Parathyroid adenoma (tissue), 2 donors: Measurements from ENCODE around the gene UEVLD.
A peak's percentile ranks its signal among the peaks of the same experiment; 100 is the strongest.

Experiments
- H2AFZ ChIP-seq: fragments of 300-600 bp; sonication (generic); one replicate; pipeline ENCODE4 v1.7.0; 2017; ENCODE audit warnings: antibody characterized with exemption, mild to moderate bottlenecking
- H3K27ac ChIP-seq: fragments of 300-600 bp; sonication (generic); one replicate; pipeline ENCODE4 v1.7.0; 2017
- H3K27me3 ChIP-seq: fragments of 300-600 bp; sonication (generic); one replicate; pipeline ENCODE4 v1.7.0; 2017; ENCODE audit warnings: low read length; ENCODE audit not compliant: control insufficient read depth, insufficient read depth
- H3K36me3 ChIP-seq: fragments of 300-600 bp; sonication (generic); one replicate; pipeline ENCODE4 v1.7.0; 2017; ENCODE audit warnings: low read length; ENCODE audit not compliant: control insufficient read depth, insufficient read depth
- H3K4me1 ChIP-seq: fragments of 300-600 bp; sonication (generic); one replicate; pipeline ENCODE4 v1.7.0; 2017; ENCODE audit warnings: control low read depth
- H3K4me2 ChIP-seq: fragments of 300-600 bp; sonication (generic); one replicate; pipeline ENCODE4 v1.7.0; 2017; ENCODE audit warnings: low read length
- H3K4me3 ChIP-seq: fragments of 300-600 bp; sonication (generic); one replicate; pipeline ENCODE4 v1.7.0; 2017; ENCODE audit warnings: low read depth, low read length
- H3K79me2 ChIP-seq: fragments of 300-600 bp; sonication (generic); one replicate; pipeline ENCODE4 v1.7.0; 2017; ENCODE audit warnings: control low read depth
- H3K9ac ChIP-seq: fragments of 300-600 bp; sonication (generic); one replicate; pipeline ENCODE4 v1.7.0; 2017; ENCODE audit warnings: mild to moderate bottlenecking
- H3K9me3 ChIP-seq: fragments of 300-600 bp; sonication (generic); one replicate; pipeline ENCODE4 v1.7.0; 2017; ENCODE audit warnings: low read length; ENCODE audit not compliant: control insufficient read depth
- TF ChIP-seq, protein P1 (sequence below): fragments of 300-600 bp; sonication (generic); IDR thresholded peaks from one replicate; pipeline ENCODE4 v1.7.0; 2017; ENCODE audit warnings: antibody characterized with exemption, mild to moderate bottlenecking
- donor health status: primary hyperparathyroidism.

Gene UEVLD

DNA sequence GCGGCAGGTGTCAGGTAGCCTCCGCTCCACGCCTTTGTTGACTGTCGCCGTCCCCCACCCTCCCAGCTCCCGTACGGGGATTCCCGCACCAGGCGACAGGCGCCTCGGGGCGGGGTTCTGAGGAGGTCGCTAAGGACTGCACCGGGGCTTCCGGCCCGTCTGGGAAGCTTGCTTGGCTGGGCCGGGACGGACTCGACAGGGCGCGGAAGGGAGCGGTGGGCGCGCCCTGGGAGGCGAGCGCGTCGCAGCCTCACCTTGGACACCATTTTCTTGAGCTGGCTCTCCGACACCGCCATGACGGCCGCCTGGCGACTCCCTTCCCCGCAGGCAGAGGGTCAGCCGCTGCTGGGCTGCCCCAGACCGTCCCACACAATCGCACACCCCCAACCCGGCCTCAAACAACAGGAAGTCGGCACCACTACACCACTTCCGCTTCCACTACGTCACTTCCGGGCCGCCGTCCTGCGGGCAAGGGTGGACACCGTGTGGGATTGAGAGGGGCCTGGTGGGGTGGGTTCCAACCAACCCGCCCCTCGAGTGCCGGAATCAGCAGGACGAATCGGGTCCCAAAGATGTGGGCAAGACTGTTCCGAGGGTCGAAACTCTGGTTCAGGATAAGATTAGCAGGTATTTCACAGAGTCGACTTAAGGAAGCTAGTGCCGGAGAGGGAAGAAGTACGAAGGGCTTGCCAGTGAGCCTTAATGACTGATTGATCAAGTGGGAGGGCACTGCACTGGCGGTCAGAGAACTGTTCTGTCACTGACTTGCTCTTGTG, 61.8 kb downstream of the UEVLD start, which contains the start of gene TSG101:
TSG101 (minus strand) TSS at position 422 of the 776 bp plus-strand sequence; CDS start at position 296, 126 bp downstream.
- H3K79me2 ChIP-seq, result peaks cover 18% of the 10 kb centered on the region
- H3K27me3 ChIP-seq, result no peaks in the 10 kb centered on the region
- H3K4me1 ChIP-seq, result no peaks in the 10 kb centered on the region
- TF ChIP-seq, protein P1, sequence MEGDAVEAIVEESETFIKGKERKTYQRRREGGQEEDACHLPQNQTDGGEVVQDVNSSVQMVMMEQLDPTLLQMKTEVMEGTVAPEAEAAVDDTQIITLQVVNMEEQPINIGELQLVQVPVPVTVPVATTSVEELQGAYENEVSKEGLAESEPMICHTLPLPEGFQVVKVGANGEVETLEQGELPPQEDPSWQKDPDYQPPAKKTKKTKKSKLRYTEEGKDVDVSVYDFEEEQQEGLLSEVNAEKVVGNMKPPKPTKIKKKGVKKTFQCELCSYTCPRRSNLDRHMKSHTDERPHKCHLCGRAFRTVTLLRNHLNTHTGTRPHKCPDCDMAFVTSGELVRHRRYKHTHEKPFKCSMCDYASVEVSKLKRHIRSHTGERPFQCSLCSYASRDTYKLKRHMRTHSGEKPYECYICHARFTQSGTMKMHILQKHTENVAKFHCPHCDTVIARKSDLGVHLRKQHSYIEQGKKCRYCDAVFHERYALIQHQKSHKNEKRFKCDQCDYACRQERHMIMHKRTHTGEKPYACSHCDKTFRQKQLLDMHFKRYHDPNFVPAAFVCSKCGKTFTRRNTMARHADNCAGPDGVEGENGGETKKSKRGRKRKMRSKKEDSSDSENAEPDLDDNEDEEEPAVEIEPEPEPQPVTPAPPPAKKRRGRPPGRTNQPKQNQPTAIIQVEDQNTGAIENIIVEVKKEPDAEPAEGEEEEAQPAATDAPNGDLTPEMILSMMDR, result no peak
- H3K9ac ChIP-seq, result peak within 1 kb of the TSS; percentile 76
- H2AFZ ChIP-seq, result peak within 1 kb of the TSS; percentile 94
- no peaks in the 10 kb centered on the region for H3K9me3 ChIP-seq
- peak within 1 kb of the TSS; percentile 81 for H3K4me2 ChIP-seq
- peak within 1 kb of the TSS; percentile 94 for H3K27ac ChIP-seq
- peak within 1 kb of the TSS; percentile 89 for H3K4me3 ChIP-seq
- no peaks in the 10 kb centered on the region for H3K36me3 ChIP-seq

DNA sequence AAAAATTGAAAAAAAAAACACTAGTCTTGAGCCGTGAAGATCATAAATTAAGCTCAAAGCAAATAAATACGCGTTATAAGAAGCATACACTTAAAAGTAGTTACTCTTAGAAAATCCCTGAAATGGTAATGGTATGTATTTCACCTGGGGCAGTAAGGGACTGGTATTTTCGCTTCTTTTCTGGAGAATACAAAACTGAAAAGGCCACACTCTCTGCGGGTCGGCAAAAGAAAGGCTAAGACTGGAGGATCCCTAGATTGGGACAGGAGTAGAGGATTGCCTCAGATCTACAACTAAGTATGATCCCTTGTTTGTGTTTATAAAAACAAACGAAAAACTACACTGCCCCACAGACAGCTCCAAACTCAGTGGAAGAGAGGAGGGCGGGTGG, 62.4 kb downstream of the UEVLD start:
- Histone ChIP-seq H3K27ac (peak overlapping the region; percentile 94), H3K27me3 (no peaks in the 10 kb centered on the region), H2AFZ (peak overlapping the region; percentile 94), H3K79me2 (peaks cover 18% of the 10 kb centered on the region), H3K4me3 (peak overlapping the region; percentile 89), H3K4me1 (no peaks in the 10 kb centered on the region), H3K4me2 (peak overlapping the region; percentile 81), H3K9ac (peak overlapping the region; percentile 76), H3K9me3 (no peaks in the 10 kb centered on the region), H3K36me3 (no peaks in the 10 kb centered on the region)
- TF ChIP-seq, protein P1, result no peak

DNA sequence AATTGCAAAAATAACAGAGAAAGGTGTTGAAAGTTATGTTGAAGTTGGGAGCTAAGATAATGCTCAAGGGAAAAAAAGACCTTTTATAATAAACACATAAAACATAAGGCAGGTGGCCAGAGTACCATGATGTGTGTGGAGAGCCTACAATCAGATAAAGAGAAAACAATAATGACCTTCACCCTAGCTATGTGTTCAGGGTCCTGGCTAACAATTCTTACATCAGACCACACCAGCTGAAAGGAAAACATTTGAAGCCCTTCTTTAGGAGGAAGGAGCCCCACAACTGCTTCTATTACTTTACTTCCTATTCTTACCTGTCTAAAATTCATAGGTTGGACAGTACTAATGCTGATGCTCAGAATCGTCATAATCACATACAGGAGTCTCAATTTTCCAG, 64.3 kb downstream of the UEVLD start:
- Histone ChIP-seq H3K4me1 (no peaks in the 10 kb centered on the region), H3K36me3 (no peaks in the 10 kb centered on the region), H3K4me2 (no peak overlapping the region), H3K9ac (no peak overlapping the region), H3K27ac (no peak overlapping the region), H3K4me3 (no peak overlapping the region), H2AFZ (no peak overlapping the region), H3K9me3 (no peaks in the 10 kb centered on the region), H3K27me3 (no peaks in the 10 kb centered on the region), H3K79me2 (peaks cover 18% of the 10 kb centered on the region)
- TF ChIP-seq, protein P1, result no peak

DNA sequence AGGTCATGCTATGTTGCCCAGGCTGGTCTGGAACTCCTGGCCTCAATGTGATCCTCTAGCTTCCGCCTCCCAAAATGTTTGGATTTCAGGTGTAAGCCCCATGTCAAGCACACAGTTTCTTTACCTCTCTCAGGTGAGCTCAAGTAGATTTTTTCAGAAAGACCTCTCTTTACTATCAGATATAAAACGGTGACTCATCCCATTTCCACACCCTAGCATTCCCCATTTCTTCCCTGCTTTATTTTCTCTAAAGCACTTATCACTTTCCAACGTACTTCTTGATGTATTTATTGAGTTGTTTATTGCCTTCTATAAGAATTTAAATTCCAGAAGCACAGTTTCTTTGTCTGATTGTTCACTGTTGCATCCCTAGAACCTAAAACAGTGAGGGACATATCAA, 65.5 kb downstream of the UEVLD start:
- Histone ChIP-seq H3K27me3 (no peaks in the 10 kb centered on the region), H3K79me2 (peaks cover 18% of the 10 kb centered on the region), H2AFZ (no peak overlapping the region), H3K4me3 (no peak overlapping the region), H3K4me2 (no peak overlapping the region), H3K9ac (no peak overlapping the region), H3K36me3 (no peaks in the 10 kb centered on the region), H3K4me1 (no peaks in the 10 kb centered on the region), H3K9me3 (no peaks in the 10 kb centered on the region), H3K27ac (no peak overlapping the region)
- TF ChIP-seq, protein P1, result no peak

DNA sequence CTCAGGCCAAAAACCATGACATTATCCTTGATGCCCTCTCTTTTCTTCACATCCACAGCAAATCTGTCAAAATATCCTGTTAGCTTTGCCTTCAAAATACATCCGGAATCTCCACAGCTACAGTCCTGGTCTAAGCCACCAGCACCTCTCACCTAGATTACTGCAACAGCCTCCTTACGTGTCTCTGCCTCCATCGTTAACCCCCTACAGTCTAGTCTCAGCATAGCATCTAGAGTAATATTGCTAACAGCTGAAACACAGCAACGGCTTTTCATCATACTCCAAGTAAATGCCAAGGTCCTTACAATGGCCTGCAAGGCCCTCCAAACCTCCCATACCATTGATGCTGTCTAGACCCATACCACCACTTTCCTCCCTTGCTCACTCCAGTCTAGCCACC, 66.1 kb downstream of the UEVLD start:
- Histone ChIP-seq H3K79me2 (peaks cover 18% of the 10 kb centered on the region), H3K4me1 (no peaks in the 10 kb centered on the region), H3K27ac (no peak overlapping the region), H3K4me3 (no peak overlapping the region), H3K9ac (no peak overlapping the region), H3K9me3 (no peaks in the 10 kb centered on the region), H2AFZ (no peak overlapping the region), H3K4me2 (no peak overlapping the region), H3K36me3 (no peaks in the 10 kb centered on the region), H3K27me3 (no peaks in the 10 kb centered on the region)
- TF ChIP-seq, protein P1, result no peak
